BJ (cell line): ENCODE measurements around the gene COA1. TPM values are rescaled to one million over a fixed set of nuclear protein-coding genes. Genes with fewer than 3 reads are reported as not detected.
A peak's percentile ranks its signal among the peaks of the same experiment; 100 is the strongest.

Experiments used
- CTCF ChIA-PET: fragments of 350-600 bp; formaldehyde crosslinking; extraction: SDS; loops from one replicate; lab custom pipeline; 2021; ENCODE audit warnings: antibody characterized with exemption, inconsistent platforms; lab: Yijun Ruan, JAX
- POLR2A ChIA-PET: fragments of 300-600 bp; sonication (Branson Sonifier 250); formaldehyde crosslinking; extraction: SDS; loops from one replicate; lab custom pipeline; 2021; ENCODE audit warnings: antibody characterized with exemption; lab: Charles Lee
- DNase-seq: peaks from one replicate; pipeline ENCODE4 v3.0.0-alpha.2; 2011; ENCODE audit warnings: low read depth
- H3K27me3 ChIP-seq: 2 replicates; pipeline ENCODE4 v1.6.0; 2011; ENCODE audit warnings: low read length; ENCODE audit not compliant: control insufficient read depth, insufficient read depth
- H3K36me3 ChIP-seq: 2 replicates; pipeline ENCODE4 v1.5.1; 2011; ENCODE audit warnings: low read length; ENCODE audit not compliant: control insufficient read depth, insufficient read depth
- H3K4me3 ChIP-seq: 2 replicates; pipeline ENCODE4 v1.5.1; 2011; ENCODE audit warnings: low read depth, mild to moderate bottlenecking, control low read depth, low read length
- CTCF ChIP-seq: IDR thresholded peaks from 2 replicates; pipeline ENCODE4 v1.5.1; 2011; ENCODE audit warnings: low read depth, mild to moderate bottlenecking, control low read depth, inconsistent platforms, low read length, moderate library complexity; ENCODE audit not compliant: insufficient read depth
- polyA plus RNA-seq: library from polyadenylated mRNA; depleted of rRNA; stranded (reverse); fragments of >200 nt; gene quantifications from 2 replicates; pipeline ENCODE4 v1.2.3, GENCODE V29; 2011

The COA1 gene
- polyA plus RNA-seq, 1 experiment, result 20.2 TPM

- DNase-seq, result no peak
- ChIA-PET POLR2A (no interaction called here), CTCF (interaction anchor here (1.4 to 3.2 kb wide), 3 partner anchors 12 to 82 kb away, joined by 4 to 16 read pairs (median 7); partner anchors contain the start of gene STK17A)
- H3K27me3 ChIP-seq, result no peaks in the 10 kb centered on the region
- H3K36me3 ChIP-seq, result peaks cover 11% of the 10 kb centered on the region
- TF ChIP-seq CTCF, result no peak
- no peak overlapping the region for H3K4me3 ChIP-seq
Measured at GRCh38 chr7:43618073-43618472, 111.2 kb downstream of the COA1 start.

GRCh38 chr7:43616977-43617376, 112.3 kb downstream of the COA1 start:
- H3K27me3 ChIP-seq, result no peaks in the 10 kb centered on the region
- no peak for TF ChIP-seq CTCF
- ChIA-PET CTCF (interaction anchor here (0.7 to 3.0 kb wide), 2 partner anchors 34 kb away, joined by 3 to 12 read pairs; partner anchors contain the start of gene STK17A), POLR2A (no interaction called here)
- H3K36me3 ChIP-seq, result peaks cover 12% of the 10 kb centered on the region
- no peak overlapping the region for H3K4me3 ChIP-seq
- DNase-seq, result no peak

- Histone ChIP-seq H3K27me3 (no peaks in the 10 kb centered on the region), H3K36me3 (peaks cover 11% of the 10 kb centered on the region), H3K4me3 (no peak overlapping the region)
- CTCF ChIA-PET, result interaction anchor here (1.0 to 3.0 kb wide), 2 partner anchors 33 to 84 kb away, joined by 3 to 12 read pairs; partner anchors contain the start of gene STK17A
- TF ChIP-seq CTCF, result no peak
- POLR2A ChIA-PET, result no interaction called here
- no peak for DNase-seq
Measured at GRCh38 chr7:43615558-43616145, 113.7 kb downstream of the COA1 start.

GRCh38 chr7:43612599-43613589, 116.4 kb downstream of the COA1 start:
- Histone ChIP-seq H3K4me3 (no peak overlapping the region), H3K36me3 (peaks cover 15% of the 10 kb centered on the region), H3K27me3 (no peaks in the 10 kb centered on the region)
- ChIA-PET POLR2A (no interaction called here), CTCF (interaction anchor here (1.1 to 2.7 kb wide), 4 partner anchors 9 to 87 kb away, joined by 3 to 15 read pairs (median 3); partner anchors contain the start of gene STK17A)
- DNase-seq, result peak; percentile 38
- TF ChIP-seq CTCF, result no peak

- no peak for DNase-seq
- Histone ChIP-seq H3K27me3 (no peaks in the 10 kb centered on the region), H3K4me3 (no peak overlapping the region), H3K36me3 (peaks cover 15% of the 10 kb centered on the region)
- no peak for TF ChIP-seq CTCF
- CTCF ChIA-PET, result interaction anchor here (1.2 to 2.7 kb wide), 3 partner anchors 26 to 88 kb away, joined by 3 to 15 read pairs (median 4); partner anchors contain the start of gene STK17A
- POLR2A ChIA-PET, result interaction anchor here (0.6 kb wide), 1 partner anchor 25 kb away, joined by 7 read pairs; no protein-coding TSS in a partner anchor
Measured at GRCh38 chr7:43612128-43612527, 117.2 kb downstream of the COA1 start.
